Gastroesophageal sphincter (tissue), 3 donors: ENCODE measurements around the gene CDYL2.

Experiments used
- CTCF ChIP-seq, 4 experiments: fragments of 200-600 bp in 2 of 4; fragments of 450-650 bp in 2 of 4; sonication (generic) in 1 of 4; IDR thresholded peaks; one replicate each; pipeline ENCODE4 v1.5.1; 2017 to 2019; ENCODE audit warnings: antibody characterized with exemption in 4 of 4, mild to moderate bottlenecking in 2 of 4, moderate library complexity in 2 of 4
- EP300 ChIP-seq: sonication (generic); formaldehyde crosslinking; IDR thresholded peaks from one replicate; pipeline ENCODE4 v1.6.1; 2017; ENCODE audit warnings: antibody characterized with exemption, mild to moderate bottlenecking
- POLR2A ChIP-seq, 2 donors: fragments of 450-650 bp; IDR thresholded peaks; one replicate each; pipeline ENCODE4 v1.6.1; 2017; ENCODE audit warnings: antibody characterized with exemption in 2 of 2, mild to moderate bottlenecking in 2 of 2, moderate library complexity in 1 of 2
- POLR2AphosphoS5 ChIP-seq: sonication (generic); formaldehyde crosslinking; IDR thresholded peaks from one replicate; pipeline ENCODE4 v1.6.1; 2017; ENCODE audit warnings: antibody characterized with exemption

GRCh38 chr16:80687606-80688005, 116.8 kb downstream of the CDYL2 start:
- TF ChIP-seq CTCF (IDR thresholded peaks at IDR 0.05) (no peak), POLR2A (IDR thresholded peaks at IDR 0.05) (no peak), POLR2AphosphoS5 (no peak), EP300 (no peak)
